Keratinocyte (primary cell): ENCODE results near the gene KRTAP10-12.

Experiments used
- EZH2 ChIP-seq: IDR thresholded peaks from one replicate; pipeline ENCODE4 v1.6.1; 2012; ENCODE audit warnings: inconsistent platforms, mild to moderate bottlenecking, low read length, moderate library complexity
- TF ChIP-seq, protein P1 (sequence below), 3 experiments: IDR thresholded peaks in 1 of 3; conservative IDR thresholded peaks in 1 of 3; optimal IDR thresholded peaks in 1 of 3; 2 replicates in 2 of 3; 3 replicates in 1 of 3; pipeline versions ENCODE3 to v1.5.1; 2011; ENCODE audit warnings: low read length in 3 of 3, mild to moderate bottlenecking in 3 of 3, moderate library complexity in 2 of 3, control low read depth in 1 of 3, inconsistent platforms in 1 of 3; ENCODE audit not compliant: insufficient read depth in 2 of 3; ENCODE audit errors: extremely low read depth in 1 of 3

DNA sequence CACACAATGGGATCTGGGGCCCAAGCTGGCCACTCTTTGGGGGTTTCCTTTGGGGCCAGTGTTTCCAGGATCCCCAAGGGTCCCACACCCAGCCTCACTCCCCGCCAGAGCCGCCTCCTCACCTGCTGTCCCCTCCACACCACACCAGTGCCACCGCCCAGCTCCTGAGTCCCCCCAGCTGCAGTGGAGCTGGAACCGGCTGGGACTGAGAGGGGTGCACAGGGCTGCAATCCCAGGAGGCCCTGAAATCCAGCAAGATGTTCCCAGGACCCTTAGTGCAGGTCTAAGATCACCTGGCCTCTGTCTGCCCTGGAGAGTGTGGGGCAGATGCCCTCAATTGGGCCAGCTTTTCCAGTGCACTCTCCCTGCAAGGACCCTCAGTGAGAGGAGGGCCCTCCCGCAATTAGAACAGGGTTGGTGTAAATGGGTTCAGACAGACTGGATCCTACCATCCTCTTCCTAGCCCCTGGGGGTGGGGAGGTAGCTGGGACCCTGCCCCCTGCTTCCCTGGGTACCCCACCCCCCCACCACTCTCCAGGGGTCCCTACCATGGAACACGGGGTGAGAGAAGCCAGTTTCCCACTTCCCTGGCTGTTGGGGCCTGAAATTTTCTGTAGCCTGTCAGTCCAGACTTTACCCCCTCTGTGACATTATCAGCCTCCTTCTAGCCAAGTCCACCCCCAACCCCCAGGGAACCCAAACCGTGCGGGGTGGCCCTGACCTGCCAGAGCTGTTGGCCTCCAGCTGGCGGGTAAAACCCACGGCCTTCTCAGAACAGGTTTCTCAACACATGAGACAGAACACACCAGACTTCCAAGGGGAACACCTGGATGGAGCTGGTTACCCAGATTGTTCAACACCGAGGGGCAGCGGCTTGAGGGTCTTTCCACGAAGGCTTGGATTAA is 7.0 kb downstream of the KRTAP10-12 start:
- TF ChIP-seq, protein P1, sequence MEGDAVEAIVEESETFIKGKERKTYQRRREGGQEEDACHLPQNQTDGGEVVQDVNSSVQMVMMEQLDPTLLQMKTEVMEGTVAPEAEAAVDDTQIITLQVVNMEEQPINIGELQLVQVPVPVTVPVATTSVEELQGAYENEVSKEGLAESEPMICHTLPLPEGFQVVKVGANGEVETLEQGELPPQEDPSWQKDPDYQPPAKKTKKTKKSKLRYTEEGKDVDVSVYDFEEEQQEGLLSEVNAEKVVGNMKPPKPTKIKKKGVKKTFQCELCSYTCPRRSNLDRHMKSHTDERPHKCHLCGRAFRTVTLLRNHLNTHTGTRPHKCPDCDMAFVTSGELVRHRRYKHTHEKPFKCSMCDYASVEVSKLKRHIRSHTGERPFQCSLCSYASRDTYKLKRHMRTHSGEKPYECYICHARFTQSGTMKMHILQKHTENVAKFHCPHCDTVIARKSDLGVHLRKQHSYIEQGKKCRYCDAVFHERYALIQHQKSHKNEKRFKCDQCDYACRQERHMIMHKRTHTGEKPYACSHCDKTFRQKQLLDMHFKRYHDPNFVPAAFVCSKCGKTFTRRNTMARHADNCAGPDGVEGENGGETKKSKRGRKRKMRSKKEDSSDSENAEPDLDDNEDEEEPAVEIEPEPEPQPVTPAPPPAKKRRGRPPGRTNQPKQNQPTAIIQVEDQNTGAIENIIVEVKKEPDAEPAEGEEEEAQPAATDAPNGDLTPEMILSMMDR (optimal IDR thresholded peaks at IDR 0.05 in 1 of 3, IDR thresholded peaks at IDR 0.05 in 1 of 3, conservative IDR thresholded peaks at IDR 0.05 in 1 of 3; ENCODE audit: extremely low read depth in 1 of 3, insufficient read depth in 2 of 3, low read length in 3 of 3): no peak
- TF ChIP-seq EZH2: no peak
